ENCODE measurements around the gene CYB5R3. TPM values are rescaled to one million over a fixed set of nuclear protein-coding genes. Genes with fewer than 3 reads are reported as not detected.
"Not testable (repeated sequence)": the region's sequence is repeated elsewhere in the genome, so short reads cannot be mapped to it uniquely, and the experiment has no call there.

The CYB5R3 gene
- total RNA-seq, 4 donors from 2014 or later: 127 to 268 (median 155) TPM

- not testable (repeated sequence) for H3K27ac ChIP-seq, H3K4me1 ChIP-seq, H3K4me3 ChIP-seq, H3K27me3 ChIP-seq, ATAC-seq, H3K9me3 ChIP-seq
- peaks cover 0 to 71% of the 10 kb centered on the region in 2 donors for H3K36me3 ChIP-seq
- WGBS, 2 donors (ENCODE audit: low coverage in 1 of 2): 30% methylated on average over 1 of the region's 6 CpGs; no CpG with 5 or more reads in 1 of the 2 donors
Observed at GRCh38 chr22:42567950-42568349, 81.2 kb downstream of the CYB5R3 start.

Small RNA genes lying within 50 kb of the gene (small RNA-seq; reads per million reads assigned to genes)
- 0 reads per million in 4 donors for gene RNU6-513P

Other genes with a start within 250 kb of the CYB5R3 start
- gene NFAM1, start 217.0 kb downstream of the CYB5R3 start, total RNA-seq: 1 to 10 TPM; 1.2 to 3.4 (median 2.7) TPM
- 10 to 100 TPM; 21.3 to 36.9 (median 29.1) TPM for gene RRP7A, start 129.6 kb downstream of the CYB5R3 start, total RNA-seq
- 1 to 10 TPM in 3 of 4 donors, under 1 TPM in 1; 0.94 to 7.7 (median 4.6) TPM for gene SERHL2, start 95.4 kb downstream of the CYB5R3 start, total RNA-seq
- 10 to 100 TPM; 30.6 to 50.7 (median 37.2) TPM for gene POLDIP3, start 34.5 kb downstream of the CYB5R3 start, total RNA-seq
- 1 to 10 TPM in 1 of 4 donors, not detected in 3; 1.8 TPM for gene ATP5MGL, start 8.8 kb downstream of the CYB5R3 start, total RNA-seq
- gene A4GALT, start 71.5 kb upstream of the CYB5R3 start, total RNA-seq: 10 to 100 TPM; 36.9 to 70.9 (median 55.3) TPM
- 10 to 100 TPM; 40.6 to 67.9 (median 49.1) TPM for gene ARFGAP3, start 207.9 kb upstream of the CYB5R3 start, total RNA-seq

All from gastroesophageal sphincter (tissue), 4 donors.